ENCODE measurements around the gene GADD45A. TPM values are rescaled to one million over a fixed set of nuclear protein-coding genes. Genes with fewer than 3 reads are reported as not detected.

Gene GADD45A
- total and polyA plus RNA-seq, 9 of the 15 experiments (the other 6 are each of a cell fraction or from before 2014, with no cell fraction given): 21.3 to 156 (median 62.1) TPM

DNA sequence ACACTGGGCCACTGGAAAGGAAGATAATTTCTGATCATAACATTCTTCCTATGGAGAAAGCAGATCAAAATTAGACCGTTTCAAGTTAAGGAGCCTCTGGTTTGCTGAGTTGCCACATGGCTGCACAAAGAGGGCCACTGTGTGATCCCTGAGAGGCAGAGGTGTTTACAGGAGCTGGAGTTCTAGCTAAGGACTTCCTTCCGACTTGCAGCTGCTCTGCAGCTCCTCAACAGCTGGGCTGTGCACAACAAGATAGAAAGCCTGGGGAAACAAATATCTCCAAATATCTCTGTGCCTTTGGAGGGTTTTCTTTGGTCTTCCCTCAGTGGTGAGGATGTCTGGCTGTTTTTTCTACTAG is 26.8 kb downstream of the GADD45A start (continued):
- TF ChIP-seq, protein P1, sequence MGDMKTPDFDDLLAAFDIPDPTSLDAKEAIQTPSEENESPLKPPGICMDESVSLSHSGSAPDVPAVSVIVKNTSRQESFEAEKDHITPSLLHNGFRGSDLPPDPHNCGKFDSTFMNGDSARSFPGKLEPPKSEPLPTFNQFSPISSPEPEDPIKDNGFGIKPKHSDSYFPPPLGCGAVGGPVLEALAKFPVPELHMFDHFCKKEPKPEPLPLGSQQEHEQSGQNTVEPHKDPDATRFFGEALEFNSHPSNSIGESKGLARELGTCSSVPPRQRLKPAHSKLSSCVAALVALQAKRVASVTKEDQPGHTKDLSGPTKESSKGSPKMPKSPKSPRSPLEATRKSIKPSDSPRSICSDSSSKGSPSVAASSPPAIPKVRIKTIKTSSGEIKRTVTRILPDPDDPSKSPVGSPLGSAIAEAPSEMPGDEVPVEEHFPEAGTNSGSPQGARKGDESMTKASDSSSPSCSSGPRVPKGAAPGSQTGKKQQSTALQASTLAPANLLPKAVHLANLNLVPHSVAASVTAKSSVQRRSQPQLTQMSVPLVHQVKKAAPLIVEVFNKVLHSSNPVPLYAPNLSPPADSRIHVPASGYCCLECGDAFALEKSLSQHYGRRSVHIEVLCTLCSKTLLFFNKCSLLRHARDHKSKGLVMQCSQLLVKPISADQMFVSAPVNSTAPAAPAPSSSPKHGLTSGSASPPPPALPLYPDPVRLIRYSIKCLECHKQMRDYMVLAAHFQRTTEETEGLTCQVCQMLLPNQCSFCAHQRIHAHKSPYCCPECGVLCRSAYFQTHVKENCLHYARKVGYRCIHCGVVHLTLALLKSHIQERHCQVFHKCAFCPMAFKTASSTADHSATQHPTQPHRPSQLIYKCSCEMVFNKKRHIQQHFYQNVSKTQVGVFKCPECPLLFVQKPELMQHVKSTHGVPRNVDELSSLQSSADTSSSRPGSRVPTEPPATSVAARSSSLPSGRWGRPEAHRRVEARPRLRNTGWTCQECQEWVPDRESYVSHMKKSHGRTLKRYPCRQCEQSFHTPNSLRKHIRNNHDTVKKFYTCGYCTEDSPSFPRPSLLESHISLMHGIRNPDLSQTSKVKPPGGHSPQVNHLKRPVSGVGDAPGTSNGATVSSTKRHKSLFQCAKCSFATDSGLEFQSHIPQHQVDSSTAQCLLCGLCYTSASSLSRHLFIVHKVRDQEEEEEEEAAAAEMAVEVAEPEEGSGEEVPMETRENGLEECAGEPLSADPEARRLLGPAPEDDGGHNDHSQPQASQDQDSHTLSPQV (IDR thresholded peaks at IDR 0.05): peak; percentile 78
- TF ChIP-seq, protein P2, sequence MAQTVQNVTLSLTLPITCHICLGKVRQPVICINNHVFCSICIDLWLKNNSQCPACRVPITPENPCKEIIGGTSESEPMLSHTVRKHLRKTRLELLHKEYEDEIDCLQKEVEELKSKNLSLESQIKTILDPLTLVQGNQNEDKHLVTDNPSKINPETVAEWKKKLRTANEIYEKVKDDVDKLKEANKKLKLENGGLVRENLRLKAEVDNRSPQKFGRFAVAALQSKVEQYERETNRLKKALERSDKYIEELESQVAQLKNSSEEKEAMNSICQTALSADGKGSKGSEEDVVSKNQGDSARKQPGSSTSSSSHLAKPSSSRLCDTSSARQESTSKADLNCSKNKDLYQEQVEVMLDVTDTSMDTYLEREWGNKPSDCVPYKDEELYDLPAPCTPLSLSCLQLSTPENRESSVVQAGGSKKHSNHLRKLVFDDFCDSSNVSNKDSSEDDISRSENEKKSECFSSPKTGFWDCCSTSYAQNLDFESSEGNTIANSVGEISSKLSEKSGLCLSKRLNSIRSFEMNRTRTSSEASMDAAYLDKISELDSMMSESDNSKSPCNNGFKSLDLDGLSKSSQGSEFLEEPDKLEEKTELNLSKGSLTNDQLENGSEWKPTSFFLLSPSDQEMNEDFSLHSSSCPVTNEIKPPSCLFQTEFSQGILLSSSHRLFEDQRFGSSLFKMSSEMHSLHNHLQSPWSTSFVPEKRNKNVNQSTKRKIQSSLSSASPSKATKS (CRISPR knock-in tag; IDR thresholded peaks at IDR 0.05): no peak
- TF ChIP-seq EP400 (IDR thresholded peaks at IDR 0.05) (peak; percentile 51; the same call in 1 of the 2 replicates), FOXP1 (CRISPR knock-in tag; IDR thresholded peaks at IDR 0.05) (0 out of 2 replicates have a peak, but pooled peaks have one; percentile 38), MAFF (IDR thresholded peaks at IDR 0.05; ENCODE audit: low read length) (no peak), NFIC (IDR thresholded peaks at IDR 0.05) (0 out of 2 replicates have a peak, but pooled peaks have one; percentile 3), PURB (CRISPR knock-in tag; IDR thresholded peaks at IDR 0.05; ENCODE audit: low read depth) (no peak), KLF16 (IDR thresholded peaks at IDR 0.05) (no peak), L3MBTL2 (IDR thresholded peaks at IDR 0.05) (peak; percentile 57; the same call in 1 of the 2 replicates), HDAC1 (IDR thresholded peaks at IDR 0.05) (peak in 1 of 2 experiments; percentile 6; a peak in 1 of 4 replicates)
- TF ChIP-seq, protein P3, sequence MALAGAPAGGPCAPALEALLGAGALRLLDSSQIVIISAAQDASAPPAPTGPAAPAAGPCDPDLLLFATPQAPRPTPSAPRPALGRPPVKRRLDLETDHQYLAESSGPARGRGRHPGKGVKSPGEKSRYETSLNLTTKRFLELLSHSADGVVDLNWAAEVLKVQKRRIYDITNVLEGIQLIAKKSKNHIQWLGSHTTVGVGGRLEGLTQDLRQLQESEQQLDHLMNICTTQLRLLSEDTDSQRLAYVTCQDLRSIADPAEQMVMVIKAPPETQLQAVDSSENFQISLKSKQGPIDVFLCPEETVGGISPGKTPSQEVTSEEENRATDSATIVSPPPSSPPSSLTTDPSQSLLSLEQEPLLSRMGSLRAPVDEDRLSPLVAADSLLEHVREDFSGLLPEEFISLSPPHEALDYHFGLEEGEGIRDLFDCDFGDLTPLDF (CRISPR knock-in tag; IDR thresholded peaks at IDR 0.05): no peak
